ENCODE measurements around the gene MAP4K5. TPM values are rescaled to one million over a fixed set of nuclear protein-coding genes. Genes with fewer than 3 reads are reported as not detected.

Gene MAP4K5
- total and polyA plus RNA-seq, 2 of the 13 experiments (the other 11 are each of a cell fraction or from before 2014, with no cell fraction given) = 12.7 to 23.9 TPM

DNA sequence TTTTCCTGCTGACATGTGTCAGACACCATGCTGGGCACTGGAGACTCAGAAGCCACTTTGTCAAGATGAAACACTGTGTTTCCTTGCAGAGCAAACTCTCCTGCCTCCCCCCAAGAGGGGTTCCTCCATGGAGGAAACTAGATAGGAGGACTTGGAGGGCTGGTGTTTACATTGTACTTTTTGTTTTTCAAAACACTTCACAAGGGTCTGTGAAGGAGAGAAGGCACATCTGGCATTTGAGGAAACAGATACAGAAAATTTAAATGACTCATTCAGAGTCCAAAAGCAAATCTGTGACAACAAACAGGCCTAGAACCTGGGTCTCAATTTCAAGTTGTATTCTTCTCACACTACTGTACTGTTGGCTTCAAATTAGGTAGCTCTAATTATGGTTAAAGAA is 128.9 kb downstream of the MAP4K5 start (continued):
- TF ChIP-seq KIAA2018 (CRISPR knock-in tag; IDR thresholded peaks at IDR 0.05; ENCODE audit: borderline replicate concordance) (no peak), ZGPAT (CRISPR knock-in tag; IDR thresholded peaks at IDR 0.05) (no peak)

- Histone ChIP-seq H3K79me2 (ENCODE audit: insufficient read depth, low read length) (no peaks in the 10 kb centered on the region), H3K36me3 (replicated peaks in 1 of 2; ENCODE audit: control insufficient read depth in 1 of 2, insufficient read depth in 2 of 2, low read length in 2 of 2) (no peaks in the 10 kb centered on the region), H3K9ac (ENCODE audit: insufficient read depth, low read depth, low read length) (no peak overlapping the region), H3K4me3 (replicated peaks in 1 of 3; ENCODE audit: insufficient read depth in 1 of 3, low read depth in 2 of 3, low read length in 3 of 3) (no peak overlapping the region), H3K4me2 (ENCODE audit: low read depth, low read length) (no peak overlapping the region), H3K9me3 (ENCODE audit: low read length) (no peaks in the 10 kb centered on the region), H3K27me3 (ENCODE audit: control insufficient read depth in 1 of 2, insufficient read depth in 2 of 2, low read length in 2 of 2) (no peaks in the 10 kb centered on the region), H3K27ac (ENCODE audit: extremely low read length, insufficient read depth, low read length) (no peak overlapping the region), H2AFZ (ENCODE audit: low read length) (no peak overlapping the region), H4K20me1 (ENCODE audit: insufficient read depth, low read length) (no peaks in the 10 kb centered on the region), H3K4me1 (ENCODE audit: insufficient read depth, low read length) (peaks cover 17% of the 10 kb centered on the region)
- no peak for FAIRE-seq
- in situ Hi-C loops (cut with HindIII; ENCODE audit: extremely low pct_ligation_motif_present, low pct_unique_long_range_greater_than_20kb) = no loop called here
- WGBS (ENCODE audit: low lambda C conversion rate) = 94% methylated on average over 1 of the region's 1 CpG
- intact Hi-C loops (cut with micrococcal nuclease; ENCODE audit: unreplicated experiment) = no loop called here
- ChIA-PET POLR2A (no interaction called here), CTCF (ENCODE audit: low intra/inter-chr PET ratio, low total read pairs) (no interaction called here)
- ATAC-seq = no peak
- DNase-seq (ENCODE audit: low spot score) = no peak
- no TSS peak for BruUV-seq (replicated peaks)
- no peak for TF ChIP-seq ZFP62 (CRISPR knock-in tag; IDR thresholded peaks at IDR 0.05)
- no peak for TF ChIP-seq STAG1 (CRISPR knock-in tag; IDR thresholded peaks at IDR 0.05)
- TF ChIP-seq AGO2 (optimal IDR thresholded peaks at IDR 0.05; ENCODE audit: low read depth, low read length) = no peak
- TF ChIP-seq KDM3A (CRISPR knock-in tag; IDR thresholded peaks at IDR 0.05; ENCODE audit: low read depth) = no peak
- TF ChIP-seq ZNF780A (CRISPR knock-in tag; IDR thresholded peaks at IDR 0.05) = no peak
- no peak for TF ChIP-seq ZNF30 (CRISPR knock-in tag; IDR thresholded peaks at IDR 0.05)
- no peak for TF ChIP-seq ATF7-NPFF (CRISPR knock-in tag; IDR thresholded peaks at IDR 0.05; ENCODE audit: low read depth)
- TF ChIP-seq, protein P1, sequence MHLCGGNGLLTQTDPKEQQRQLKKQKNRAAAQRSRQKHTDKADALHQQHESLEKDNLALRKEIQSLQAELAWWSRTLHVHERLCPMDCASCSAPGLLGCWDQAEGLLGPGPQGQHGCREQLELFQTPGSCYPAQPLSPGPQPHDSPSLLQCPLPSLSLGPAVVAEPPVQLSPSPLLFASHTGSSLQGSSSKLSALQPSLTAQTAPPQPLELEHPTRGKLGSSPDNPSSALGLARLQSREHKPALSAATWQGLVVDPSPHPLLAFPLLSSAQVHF (CRISPR knock-in tag; IDR thresholded peaks at IDR 0.05) = no peak
- TF ChIP-seq HDAC2 (CRISPR knock-in tag; IDR thresholded peaks at IDR 0.05) = no peak
- TF ChIP-seq, protein P2, sequence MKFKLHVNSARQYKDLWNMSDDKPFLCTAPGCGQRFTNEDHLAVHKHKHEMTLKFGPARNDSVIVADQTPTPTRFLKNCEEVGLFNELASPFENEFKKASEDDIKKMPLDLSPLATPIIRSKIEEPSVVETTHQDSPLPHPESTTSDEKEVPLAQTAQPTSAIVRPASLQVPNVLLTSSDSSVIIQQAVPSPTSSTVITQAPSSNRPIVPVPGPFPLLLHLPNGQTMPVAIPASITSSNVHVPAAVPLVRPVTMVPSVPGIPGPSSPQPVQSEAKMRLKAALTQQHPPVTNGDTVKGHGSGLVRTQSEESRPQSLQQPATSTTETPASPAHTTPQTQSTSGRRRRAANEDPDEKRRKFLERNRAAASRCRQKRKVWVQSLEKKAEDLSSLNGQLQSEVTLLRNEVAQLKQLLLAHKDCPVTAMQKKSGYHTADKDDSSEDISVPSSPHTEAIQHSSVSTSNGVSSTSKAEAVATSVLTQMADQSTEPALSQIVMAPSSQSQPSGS (CRISPR knock-in tag; IDR thresholded peaks at IDR 0.05) = no peak
- no peak for TF ChIP-seq ZNF556 (CRISPR knock-in tag; IDR thresholded peaks at IDR 0.05; ENCODE audit: borderline replicate concordance)
Measured at GRCh38 chr14:50402965-50403364, 129.4 kb downstream of the MAP4K5 start.
